PC-3 (cell line): ENCODE data around the gene ZNF529. TPM values are rescaled to one million over a fixed set of nuclear protein-coding genes. Genes with fewer than 3 reads are reported as not detected.

Experiments
- ATAC-seq: fragments of 200-7000 bp; cut with Tn5 transposase; 2 replicates; pipeline ENCODE4 v1.9.1; 2020; ENCODE audit warnings: mild to moderate bottlenecking, moderate library complexity
- BruUV-seq: library from RNA; stranded (reverse); fragments of 400-500 nt; replicated peaks from 2 replicates; lab custom pipeline; 2021; lab: Mats Ljungman, UMichigan
- CTCF ChIA-PET: fragments of 300-600 bp; sonication (Branson Sonifier 250); formaldehyde crosslinking; loops from one replicate; lab custom pipeline; 2022; ENCODE audit warnings: antibody characterized with exemption; lab: Charles Lee
- POLR2A ChIA-PET: fragments of 300-600 bp; sonication (Branson Sonifier 250); formaldehyde crosslinking; loops from one replicate; lab custom pipeline; 2022; ENCODE audit warnings: antibody characterized with exemption; ENCODE audit not compliant: unreplicated experiment; lab: Charles Lee
- DNase-seq: peaks from one replicate; pipeline ENCODE4 v3.0.0-alpha.2; 2015
- H2AFZ ChIP-seq: fragments of 300-600 bp; sonication (generic); 2 replicates; pipeline ENCODE4 v1.6.0; 2016; ENCODE audit warnings: antibody characterized with exemption, low read length
- H3F3A ChIP-seq: fragments of 300-600 bp; sonication (generic); one replicate; pipeline ENCODE4 v1.6.0; 2017; ENCODE audit warnings: antibody characterized with exemption, low read length, control low read depth, mild to moderate bottlenecking; ENCODE audit not compliant: unreplicated experiment
- H3K27ac ChIP-seq: fragments of 300-600 bp; sonication (generic); 2 replicates; pipeline ENCODE4 v1.5.1; 2016; ENCODE audit warnings: mild to moderate bottlenecking, low read length
- H3K27me3 ChIP-seq: fragments of 300-600 bp; sonication (generic); 2 replicates; pipeline ENCODE4 v1.6.1; 2016; ENCODE audit warnings: low read length, mixed read lengths
- H3K36me3 ChIP-seq: fragments of 300-600 bp; sonication (generic); 2 replicates; pipeline ENCODE4 v1.6.1; 2016; ENCODE audit warnings: low read depth, mixed run types, low read length, mixed read lengths
- H3K4me1 ChIP-seq: fragments of 300-600 bp; sonication (generic); 2 replicates; pipeline ENCODE4 v1.5.1; 2016; ENCODE audit warnings: low read length; ENCODE audit not compliant: insufficient read depth
- H3K4me2 ChIP-seq: fragments of 300-600 bp; sonication (generic); 2 replicates; pipeline ENCODE4 v1.6.0; 2016; ENCODE audit warnings: low read length
- H3K4me3 ChIP-seq: fragments of 300-600 bp; sonication (generic); 2 replicates; pipeline ENCODE4 v1.5.1; 2016; ENCODE audit warnings: mild to moderate bottlenecking, low read length, mixed read lengths
- H3K79me2 ChIP-seq: fragments of 300-600 bp; sonication (generic); 2 replicates; pipeline ENCODE4 v1.6.1; 2017; ENCODE audit warnings: low read length, mixed read lengths
- H3K9ac ChIP-seq: fragments of 300-600 bp; sonication (generic); 2 replicates; pipeline ENCODE4 v1.6.0; 2016; ENCODE audit warnings: mild to moderate bottlenecking, low read length
- H3K9me2 ChIP-seq: fragments of 300-600 bp; sonication (generic); replicated peaks from 2 replicates; pipeline ENCODE4 v1.6.1; 2016; ENCODE audit warnings: mixed run types, low read length, mixed read lengths
- H3K9me3 ChIP-seq: fragments of 300-600 bp; sonication (generic); 2 replicates; pipeline ENCODE4 v1.6.1; 2016; ENCODE audit warnings: low read length, mixed read lengths
- H4K20me1 ChIP-seq: fragments of 300-600 bp; sonication (generic); 2 replicates; pipeline ENCODE4 v1.6.1; 2016; ENCODE audit warnings: low read length, mixed read lengths
- EZH2 ChIP-seq: fragments of 300-600 bp; sonication (generic); IDR thresholded peaks from one replicate; pipeline ENCODE4 v1.6.1; 2017; ENCODE audit warnings: antibody characterized with exemption, mild to moderate bottlenecking, low read length; ENCODE audit not compliant: unreplicated experiment
- EZH2phosphoT487 ChIP-seq: fragments of 300-600 bp; sonication (generic); IDR thresholded peaks from 2 replicates; pipeline ENCODE4 v1.6.1; 2018; ENCODE audit warnings: mild to moderate bottlenecking, antibody characterized with exemption, low read length, borderline replicate concordance
- intact Hi-C: fragments of 100-400 bp; cut with micrococcal nuclease; formaldehyde crosslinking; loops from 2 replicates; pipeline ENCODE4 v1.9.0; 2023
- total RNA-seq: library from RNA; depleted of rRNA; stranded (reverse); fragments of >200 nt; gene quantifications from 2 replicates; pipeline ENCODE4 v1.2.3, GENCODE V29; 2014
- TF ChIP-seq, protein P1 (sequence below): fragments of 300-600 bp; sonication (generic); conservative IDR thresholded peaks from 2 replicates; pipeline ENCODE4 v1.5.1; 2017; ENCODE audit warnings: antibody characterized with exemption, low read depth, mild to moderate bottlenecking, low read length

The ZNF529 gene
- total RNA-seq, 1 experiment from 2014 or later, result 3.1 TPM

DNA sequence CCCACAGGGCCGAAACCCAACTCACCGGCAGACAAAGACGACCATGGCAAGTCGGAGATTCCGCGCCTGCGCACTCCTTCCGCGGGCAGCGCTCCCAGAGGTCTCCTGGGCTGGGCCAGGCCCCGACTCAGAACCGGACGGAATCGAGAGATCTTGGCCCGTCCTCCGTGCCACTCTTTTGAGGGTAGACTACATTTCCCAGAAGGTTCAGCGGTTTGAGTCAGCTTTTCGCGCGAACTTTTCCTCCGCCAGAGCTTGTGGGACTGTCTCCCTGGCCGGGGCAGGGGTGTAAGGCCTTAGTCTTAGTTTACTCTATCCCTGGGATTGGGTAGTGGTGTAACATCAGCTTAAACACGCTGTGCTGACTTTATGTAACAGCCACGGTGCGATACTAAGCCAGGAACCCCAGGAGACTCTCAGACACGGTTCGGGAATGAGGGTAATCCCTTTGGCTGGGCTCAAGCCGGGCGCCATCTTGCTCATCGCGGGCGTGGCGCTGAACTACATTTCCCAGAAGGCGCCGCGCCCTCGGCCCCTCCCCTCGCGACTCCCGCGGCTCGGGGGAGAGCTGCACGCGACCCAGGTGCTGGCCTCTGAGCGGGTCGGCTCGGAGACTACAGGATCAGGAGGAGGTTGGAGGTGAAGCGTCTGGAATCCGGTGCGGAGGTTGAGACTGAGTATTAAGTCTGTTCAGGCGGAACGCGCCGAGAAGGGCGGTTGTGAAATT, 44.7 kb downstream of the ZNF529 start, which contains the start of gene ZNF260:
Gene ZNF260, minus strand, starts transcription at position 78 of the 727 bp plus-strand sequence. CDS start 13,033 bp downstream, outside the sequence.
- CTCF ChIA-PET, result no interaction called here
- intact Hi-C loops, result no loop called here

DNA sequence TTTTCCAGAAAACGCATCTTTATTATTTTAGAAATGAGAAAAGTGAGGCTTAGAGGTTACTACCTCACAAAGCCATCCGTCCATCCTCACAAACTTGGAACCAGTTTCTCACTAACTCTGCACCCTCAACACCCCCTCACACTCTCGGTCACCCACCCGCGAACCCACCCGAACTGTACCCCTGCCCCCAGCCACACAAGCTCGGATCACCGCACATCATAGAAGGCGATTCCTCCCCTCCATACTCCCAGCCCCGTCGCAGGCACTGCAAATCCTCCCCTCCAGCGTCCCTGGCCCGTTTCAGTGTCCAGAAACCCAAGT, 45.3 kb downstream of the ZNF529 start:
- intact Hi-C loops, result no loop called here
- peaks cover 16% of the 10 kb centered on the region; the same call in 1 of the 2 replicates for H3K9me3 ChIP-seq
- peak overlapping the region; percentile 77 for H3K4me3 ChIP-seq
- H4K20me1 ChIP-seq, result no peaks in the 10 kb centered on the region
- H3K27me3 ChIP-seq, result no peaks in the 10 kb centered on the region
- BruUV-seq, result no TSS peak
- no peak overlapping the region for H3K27ac ChIP-seq
- no peaks in the 10 kb centered on the region for H3K4me1 ChIP-seq
- no peaks in the 10 kb centered on the region for H3K9me2 ChIP-seq
- H2AFZ ChIP-seq, result peak overlapping the region; percentile 99
- peak overlapping the region; percentile 84 for H3K9ac ChIP-seq
- H3F3A ChIP-seq, result no peaks in the 10 kb centered on the region
- ChIA-PET POLR2A (interaction anchor here (0.5 kb wide), 1 partner anchor 803 kb away, joined by 3 read pairs; no protein-coding TSS in a partner anchor), CTCF (no interaction called here)
- TF ChIP-seq, protein P1, sequence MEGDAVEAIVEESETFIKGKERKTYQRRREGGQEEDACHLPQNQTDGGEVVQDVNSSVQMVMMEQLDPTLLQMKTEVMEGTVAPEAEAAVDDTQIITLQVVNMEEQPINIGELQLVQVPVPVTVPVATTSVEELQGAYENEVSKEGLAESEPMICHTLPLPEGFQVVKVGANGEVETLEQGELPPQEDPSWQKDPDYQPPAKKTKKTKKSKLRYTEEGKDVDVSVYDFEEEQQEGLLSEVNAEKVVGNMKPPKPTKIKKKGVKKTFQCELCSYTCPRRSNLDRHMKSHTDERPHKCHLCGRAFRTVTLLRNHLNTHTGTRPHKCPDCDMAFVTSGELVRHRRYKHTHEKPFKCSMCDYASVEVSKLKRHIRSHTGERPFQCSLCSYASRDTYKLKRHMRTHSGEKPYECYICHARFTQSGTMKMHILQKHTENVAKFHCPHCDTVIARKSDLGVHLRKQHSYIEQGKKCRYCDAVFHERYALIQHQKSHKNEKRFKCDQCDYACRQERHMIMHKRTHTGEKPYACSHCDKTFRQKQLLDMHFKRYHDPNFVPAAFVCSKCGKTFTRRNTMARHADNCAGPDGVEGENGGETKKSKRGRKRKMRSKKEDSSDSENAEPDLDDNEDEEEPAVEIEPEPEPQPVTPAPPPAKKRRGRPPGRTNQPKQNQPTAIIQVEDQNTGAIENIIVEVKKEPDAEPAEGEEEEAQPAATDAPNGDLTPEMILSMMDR, result no peak
- no peak for TF ChIP-seq EZH2
- TF ChIP-seq EZH2phosphoT487, result no peak
- H3K4me2 ChIP-seq, result peak overlapping the region; percentile 92
- DNase-seq, result no peak
- ATAC-seq, result no peak; the same call in 1 of the 2 replicates
- H3K79me2 ChIP-seq, result peaks cover 23% of the 10 kb centered on the region
- peaks cover 32% of the 10 kb centered on the region for H3K36me3 ChIP-seq

More for the DNA sequence above, 44.7 kb downstream of the ZNF529 start, which contains the start of gene ZNF260:
- Histone ChIP-seq H3F3A (no peaks in the 10 kb centered on the region), H3K27me3 (no peaks in the 10 kb centered on the region), H3K4me2 (peak within 1 kb of the TSS; percentile 92), H3K4me1 (no peaks in the 10 kb centered on the region), H4K20me1 (no peaks in the 10 kb centered on the region), H3K27ac (peak within 1 kb of the TSS; percentile 71), H3K79me2 (peaks cover 23% of the 10 kb centered on the region), H2AFZ (peak within 1 kb of the TSS; percentile 99), H3K9ac (peak within 1 kb of the TSS; percentile 84), H3K36me3 (peaks cover 27% of the 10 kb centered on the region), H3K4me3 (peak within 1 kb of the TSS; percentile 77), H3K9me3 (peaks cover 16% of the 10 kb centered on the region; the same call in 1 of the 2 replicates), H3K9me2 (no peaks in the 10 kb centered on the region)
- TF ChIP-seq, protein P1, result no peak
- no peak for TF ChIP-seq EZH2phosphoT487
- no peak for TF ChIP-seq EZH2
- TSS peak; percentile 74 for BruUV-seq
- DNase-seq (peak; percentile 88), ATAC-seq (peak; percentile 93)
- POLR2A ChIA-PET, result interaction anchor here (0.5 to 0.7 kb wide), 2 partner anchors 159 to 802 kb away, joined by 3 to 7 read pairs; partner anchors contain the start of gene ZNF567

DNA sequence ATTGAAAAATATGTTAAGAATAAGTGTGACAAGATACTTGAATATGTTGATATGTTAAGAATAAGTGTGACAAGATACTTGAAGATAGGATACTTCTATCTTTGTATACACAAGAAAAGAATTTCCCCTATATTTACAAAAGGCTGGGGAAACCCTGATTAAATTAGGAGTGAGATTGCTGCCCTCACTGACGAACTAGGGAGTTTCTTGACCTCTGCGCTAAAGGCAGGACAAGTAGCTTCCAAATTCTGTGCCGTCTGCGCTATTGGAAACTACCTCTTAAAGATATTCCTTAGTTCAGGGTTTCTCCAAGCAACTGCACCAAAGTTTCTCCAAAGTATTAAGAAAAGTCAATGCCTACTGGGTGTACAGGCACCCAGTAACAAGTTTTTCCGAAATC, 45.8 kb downstream of the ZNF529 start:
- H3K9ac ChIP-seq, result peak overlapping the region; percentile 84
- ChIA-PET CTCF (no interaction called here), POLR2A (no interaction called here)
- H2AFZ ChIP-seq, result peak overlapping the region; percentile 99
- DNase-seq (no peak), ATAC-seq (no peak)
- H3F3A ChIP-seq, result no peaks in the 10 kb centered on the region
- TSS peak; percentile 66 for BruUV-seq
- no peaks in the 10 kb centered on the region for H4K20me1 ChIP-seq
- no peaks in the 10 kb centered on the region for H3K9me2 ChIP-seq
- peak overlapping the region; percentile 77 for H3K4me3 ChIP-seq
- no peak overlapping the region for H3K27ac ChIP-seq
- H3K4me1 ChIP-seq, result no peaks in the 10 kb centered on the region
- intact Hi-C loops, result no loop called here
- H3K4me2 ChIP-seq, result peak overlapping the region; percentile 92
- TF ChIP-seq, protein P1, result no peak
- TF ChIP-seq EZH2, result no peak
- TF ChIP-seq EZH2phosphoT487, result no peak
- peaks cover 16% of the 10 kb centered on the region; the same call in 1 of the 2 replicates for H3K9me3 ChIP-seq
- H3K79me2 ChIP-seq, result peaks cover 23% of the 10 kb centered on the region
- no peaks in the 10 kb centered on the region for H3K27me3 ChIP-seq
- H3K36me3 ChIP-seq, result peaks cover 37% of the 10 kb centered on the region
